Measurements from ENCODE around the gene WASF2. TPM values are rescaled to one million over a fixed set of nuclear protein-coding genes. Genes with fewer than 3 reads are reported as not detected.
A peak's percentile ranks its signal among the peaks of the same experiment; 100 is the strongest.

The WASF2 gene
- total and polyA plus RNA-seq, 4 experiments from 2014 or later, result 31.6 to 164 (median 122) TPM

- Mint-ChIP-seq H3K4me1 (peaks cover 27 to 75% (median 50%) of the 10 kb centered on the region in 4 donors), H3K27me3 (no peaks in the 10 kb centered on the region), H3K36me3 (peaks cover 0 to 3% of the 10 kb centered on the region in 2 donors), H3K4me3 (peak overlapping the region; percentile 69 to 96 (median 83)), H3K9me3 (peaks cover 0 to 2% (median 0%) of the 10 kb centered on the region in 8 donors), H3K27ac (peak overlapping the region; percentile 23 to 93 (median 62))
- CTCF ChIA-PET (ENCODE audit: partially characterized antibody), result interaction anchor here (7.1 to 9.0 kb wide), 2 partner anchors 18 to 27 kb away, joined by 63 to 105 read pairs; partner anchors contain the start of gene SYTL1
- Histone ChIP-seq H3K4me3 (ENCODE audit: low read length in 2 of 2) (peak overlapping the region in 1 of 2 donors; percentile 20), H3K27me3 (ENCODE audit: insufficient read depth, low read length) (no peaks in the 10 kb centered on the region), H3K9me3 (ENCODE audit: control insufficient read depth in 1 of 2, low read length in 2 of 2) (no peaks in the 10 kb centered on the region), H3K36me3 (ENCODE audit: insufficient read depth, low read length) (no peaks in the 10 kb centered on the region), H3K4me1 (ENCODE audit: insufficient read depth, low read length) (peaks cover 50% of the 10 kb centered on the region), H3K27ac (ENCODE audit: low read depth, low read length) (peak overlapping the region; percentile 14)
- intact Hi-C loops (cut with micrococcal nuclease), result no loop called here
- DNase-seq, result peak; percentile 36 to 66 (median 42)
- POLR2A ChIA-PET (ENCODE audit: partially characterized antibody), result interaction anchor here (0.6 to 15.5 kb wide), 5 partner anchors 17 to 43 kb away, joined by 3 to 202 read pairs (median 3); partner anchors contain the start of gene SYTL1
These were observed 129.6 kb downstream of the WASF2 start for GRCh38 chr1:27360159-27361043.

GRCh38 chr1:27359822-27360158 lies 130.2 kb downstream of the WASF2 start:
- CTCF ChIA-PET (ENCODE audit: partially characterized antibody), result interaction anchor here (7.1 to 9.0 kb wide), 2 partner anchors 17 to 27 kb away, joined by 63 to 105 read pairs; partner anchors contain the start of gene SYTL1
- H3K36me3 Mint-ChIP-seq, result peaks cover 0 to 3% of the 10 kb centered on the region in 2 donors
- H3K36me3 ChIP-seq (ENCODE audit: insufficient read depth, low read length), result no peaks in the 10 kb centered on the region
- peak overlapping the region; percentile 23 to 93 (median 62) for H3K27ac Mint-ChIP-seq
- H3K4me3 ChIP-seq (ENCODE audit: low read length in 2 of 2), result peak overlapping the region in 1 of 2 donors; percentile 20
- POLR2A ChIA-PET (ENCODE audit: partially characterized antibody), result interaction anchor here (0.6 to 15.5 kb wide), 4 partner anchors 16 to 37 kb away, joined by 3 to 202 read pairs (median 3); partner anchors contain the start of gene SYTL1
- DNase-seq, result no peak
- peak overlapping the region; percentile 69 to 96 (median 83) for H3K4me3 Mint-ChIP-seq
- no peaks in the 10 kb centered on the region for H3K9me3 ChIP-seq (ENCODE audit: control insufficient read depth in 1 of 2, low read length in 2 of 2)
- H3K4me1 Mint-ChIP-seq, result peaks cover 22 to 73% (median 46%) of the 10 kb centered on the region in 4 donors
- intact Hi-C loops (cut with micrococcal nuclease), result no loop called here
- peaks cover 0 to 2% (median 0%) of the 10 kb centered on the region in 8 donors for H3K9me3 Mint-ChIP-seq
- H3K27me3 ChIP-seq (ENCODE audit: insufficient read depth, low read length), result no peaks in the 10 kb centered on the region
- H3K4me1 ChIP-seq (ENCODE audit: insufficient read depth, low read length), result peaks cover 49% of the 10 kb centered on the region
- H3K27ac ChIP-seq (ENCODE audit: low read depth, low read length), result no peak overlapping the region
- H3K27me3 Mint-ChIP-seq, result no peaks in the 10 kb centered on the region

- Histone ChIP-seq H3K27me3 (ENCODE audit: insufficient read depth, low read length) (no peaks in the 10 kb centered on the region), H3K27ac (ENCODE audit: low read depth, low read length) (no peak overlapping the region), H3K9me3 (ENCODE audit: control insufficient read depth in 1 of 2, low read length in 2 of 2) (no peaks in the 10 kb centered on the region), H3K4me3 (ENCODE audit: low read length in 2 of 2) (no peak overlapping the region), H3K4me1 (ENCODE audit: insufficient read depth, low read length) (peaks cover 47% of the 10 kb centered on the region), H3K36me3 (ENCODE audit: insufficient read depth, low read length) (no peaks in the 10 kb centered on the region)
- H3K4me3 Mint-ChIP-seq, result peak overlapping the region in 7 of 8 donors; percentile 32 to 96 (median 70)
- peaks cover 0 to 2% (median 0%) of the 10 kb centered on the region in 8 donors for H3K9me3 Mint-ChIP-seq
- ChIA-PET POLR2A (ENCODE audit: partially characterized antibody) (interaction anchor here (1.3 to 15.5 kb wide), 3 partner anchors 10 to 36 kb away, joined by 3 to 202 read pairs (median 21); partner anchors contain the start of gene SYTL1), CTCF (ENCODE audit: partially characterized antibody) (interaction anchor here (1.6 to 9.0 kb wide), 11 partner anchors 7 to 248 kb away, joined by 4 to 105 read pairs (median 23); partner anchors contain the start of genes MAP3K6 and SYTL1)
- intact Hi-C loops (cut with micrococcal nuclease), result no loop called here
- no peak for DNase-seq
- no peaks in the 10 kb centered on the region for H3K27me3 Mint-ChIP-seq
- H3K27ac Mint-ChIP-seq, result peak overlapping the region in 5 of 7 donors; percentile 4 to 68 (median 59)
- peaks cover 0 to 3% of the 10 kb centered on the region in 2 donors for H3K36me3 Mint-ChIP-seq
- peaks cover 20 to 65% (median 40%) of the 10 kb centered on the region in 4 donors for H3K4me1 Mint-ChIP-seq
These were observed 131.0 kb downstream of the WASF2 start for GRCh38 chr1:27358928-27359313.

GRCh38 chr1:27358038-27358927 lies 131.7 kb downstream of the WASF2 start:
- Histone ChIP-seq H3K27me3 (ENCODE audit: insufficient read depth, low read length) (no peaks in the 10 kb centered on the region), H3K4me3 (ENCODE audit: low read length in 2 of 2) (no peak overlapping the region), H3K4me1 (ENCODE audit: insufficient read depth, low read length) (peaks cover 47% of the 10 kb centered on the region), H3K9me3 (ENCODE audit: control insufficient read depth in 1 of 2, low read length in 2 of 2) (no peaks in the 10 kb centered on the region), H3K27ac (ENCODE audit: low read depth, low read length) (no peak overlapping the region), H3K36me3 (ENCODE audit: insufficient read depth, low read length) (no peaks in the 10 kb centered on the region)
- no peaks in the 10 kb centered on the region for H3K27me3 Mint-ChIP-seq
- peak overlapping the region in 7 of 8 donors; percentile 74 to 96 (median 79) for H3K4me3 Mint-ChIP-seq
- H3K9me3 Mint-ChIP-seq, result peaks cover 0 to 2% (median 0%) of the 10 kb centered on the region in 8 donors
- intact Hi-C loops (cut with micrococcal nuclease), result no loop called here
- CTCF ChIA-PET (ENCODE audit: partially characterized antibody), result interaction anchor here (1.2 to 9.0 kb wide), 24 partner anchors 8 to 249 kb away, joined by 3 to 105 read pairs (median 9); partner anchors contain the start of genes CD164L2, MAP3K6 and SYTL1
- peaks cover 20 to 62% (median 40%) of the 10 kb centered on the region in 4 donors for H3K4me1 Mint-ChIP-seq
- H3K36me3 Mint-ChIP-seq, result peaks cover 0 to 4% of the 10 kb centered on the region in 2 donors
- peak overlapping the region in 2 of 7 donors; percentile 84 to 90 for H3K27ac Mint-ChIP-seq
- no peak for DNase-seq
- POLR2A ChIA-PET (ENCODE audit: partially characterized antibody), result interaction anchor here (0.6 to 15.5 kb wide), 12 partner anchors 8 to 305 kb away, joined by 3 to 202 read pairs (median 4); partner anchors contain the start of genes CD164L2, MAP3K6 and SYTL1

- peaks cover 18 to 56% (median 40%) of the 10 kb centered on the region in 4 donors for H3K4me1 Mint-ChIP-seq
- Histone ChIP-seq H3K27ac (ENCODE audit: low read depth, low read length) (peak overlapping the region; percentile 57), H3K36me3 (ENCODE audit: insufficient read depth, low read length) (no peaks in the 10 kb centered on the region), H3K4me1 (ENCODE audit: insufficient read depth, low read length) (peaks cover 47% of the 10 kb centered on the region), H3K27me3 (ENCODE audit: insufficient read depth, low read length) (no peaks in the 10 kb centered on the region), H3K9me3 (ENCODE audit: control insufficient read depth in 1 of 2, low read length in 2 of 2) (no peaks in the 10 kb centered on the region), H3K4me3 (ENCODE audit: low read length in 2 of 2) (peak overlapping the region; percentile 44 to 71)
- CTCF ChIA-PET (ENCODE audit: partially characterized antibody), result interaction anchor here (0.7 to 9.0 kb wide), 26 partner anchors 8 to 315 kb away, joined by 3 to 105 read pairs (median 9); partner anchors contain the start of genes CD164L2, IFI6, MAP3K6 and SYTL1
- no peaks in the 10 kb centered on the region for H3K27me3 Mint-ChIP-seq
- peak overlapping the region; percentile 72 to 90 (median 84) for H3K27ac Mint-ChIP-seq
- peak overlapping the region; percentile 74 to 85 (median 80) for H3K4me3 Mint-ChIP-seq
- POLR2A ChIA-PET (ENCODE audit: partially characterized antibody), result interaction anchor here (0.5 to 15.5 kb wide), 16 partner anchors 9 to 306 kb away, joined by 3 to 202 read pairs (median 4); partner anchors contain the start of genes CD164L2, MAP3K6, SYTL1 and WDTC1
- intact Hi-C loops (cut with micrococcal nuclease), result loop anchor here (1.0 kb wide), 4 partner anchors 8 to 38 kb away; no protein-coding TSS in a partner anchor
- DNase-seq, result peak; percentile 80 to 84 (median 83)
- peaks cover 0 to 2% (median 0%) of the 10 kb centered on the region in 8 donors for H3K9me3 Mint-ChIP-seq
- peaks cover 0 to 7% of the 10 kb centered on the region in 2 donors for H3K36me3 Mint-ChIP-seq
These were observed 132.5 kb downstream of the WASF2 start for GRCh38 chr1:27357281-27358037.
